ENCODE data around the gene BPGM.
"Not testable (repeated sequence)": the region's sequence is repeated elsewhere in the genome, so short reads cannot be mapped to it uniquely, and the experiment has no call there.

BPGM gene

DNA sequence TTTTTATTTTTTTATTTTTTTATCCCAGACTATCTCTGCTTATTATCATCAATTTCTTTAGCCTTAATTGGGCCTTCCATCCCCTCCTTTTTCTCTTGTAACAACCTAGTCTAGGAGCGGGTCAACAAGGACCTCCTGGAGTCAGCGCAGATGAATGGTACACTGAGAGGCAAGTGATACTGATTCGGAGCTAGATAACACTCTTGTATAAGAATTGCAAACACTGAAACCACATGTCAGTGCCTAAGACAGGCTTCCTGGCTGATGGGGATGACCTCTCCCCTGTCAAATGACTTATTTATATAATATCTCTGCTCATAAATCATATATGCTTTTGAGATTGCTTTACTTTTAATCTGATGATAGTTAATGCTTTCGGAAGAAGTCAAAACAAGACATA, 22.7 kb downstream of the BPGM start:
- DNase-seq, result no peak

DNA sequence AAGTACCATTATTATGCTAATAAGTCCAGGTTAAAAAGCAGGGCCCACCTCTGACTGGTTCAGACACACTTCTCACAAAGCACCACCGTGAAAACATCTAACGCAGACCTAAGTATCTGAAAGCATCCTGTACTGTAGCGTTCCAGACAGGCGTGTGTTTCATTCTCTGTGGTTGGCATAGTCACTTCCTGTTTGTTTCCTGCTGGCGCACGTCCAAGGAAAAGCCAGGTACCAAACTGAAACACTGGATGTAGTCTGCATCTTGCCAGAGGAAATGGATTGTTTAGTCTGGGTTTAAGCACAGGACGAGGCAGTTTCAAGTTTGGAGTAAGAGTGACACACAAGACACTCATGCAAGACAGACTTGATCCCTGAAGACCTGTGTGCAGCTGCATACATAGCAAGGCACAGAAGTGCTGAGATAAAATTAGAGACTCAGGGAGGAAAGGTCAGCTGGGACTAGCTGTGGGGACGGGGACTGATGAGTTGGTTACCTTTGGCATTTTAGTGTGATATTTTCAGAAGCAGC, 23.3 kb downstream of the BPGM start:
- DNase-seq, result peak; percentile 22

DNA sequence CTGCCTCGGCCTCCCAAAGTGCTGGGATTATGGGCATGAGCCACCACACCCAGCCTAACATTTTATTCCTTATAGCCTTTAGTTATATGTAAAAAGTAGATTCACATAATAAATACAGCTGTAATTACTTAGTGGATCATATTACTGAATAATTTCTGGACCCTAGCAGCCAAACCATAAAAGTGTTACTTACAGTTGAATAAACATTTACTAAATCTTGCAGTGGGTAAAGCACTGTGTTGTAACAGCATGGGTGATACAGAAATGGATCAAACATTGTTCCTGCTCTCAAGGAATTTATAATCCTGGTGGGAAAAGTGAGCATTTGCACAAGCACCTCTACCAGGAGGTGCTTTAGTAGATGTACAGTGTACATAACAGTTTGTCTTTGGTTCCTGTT, 25.0 kb downstream of the BPGM start:
- no peak for DNase-seq

DNA sequence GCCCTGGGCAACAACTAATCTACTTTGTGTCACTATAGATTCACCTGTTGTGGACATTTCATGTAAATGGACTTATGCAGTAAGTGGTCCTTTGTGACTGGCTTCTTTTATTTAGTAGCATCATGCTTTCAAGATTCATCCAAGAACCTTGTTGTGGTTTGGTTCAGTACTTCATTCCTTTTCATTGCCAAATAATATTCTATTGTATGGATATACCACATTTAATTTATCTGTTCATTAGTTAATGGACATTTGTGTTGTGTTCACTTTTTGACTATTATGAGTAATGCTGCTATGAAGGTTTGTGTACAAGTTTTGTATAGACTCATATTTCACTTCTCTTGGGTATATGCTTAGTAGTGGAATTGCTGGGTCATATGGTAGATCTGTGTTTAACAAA, 27.8 kb downstream of the BPGM start:
- no peak for DNase-seq

DNA sequence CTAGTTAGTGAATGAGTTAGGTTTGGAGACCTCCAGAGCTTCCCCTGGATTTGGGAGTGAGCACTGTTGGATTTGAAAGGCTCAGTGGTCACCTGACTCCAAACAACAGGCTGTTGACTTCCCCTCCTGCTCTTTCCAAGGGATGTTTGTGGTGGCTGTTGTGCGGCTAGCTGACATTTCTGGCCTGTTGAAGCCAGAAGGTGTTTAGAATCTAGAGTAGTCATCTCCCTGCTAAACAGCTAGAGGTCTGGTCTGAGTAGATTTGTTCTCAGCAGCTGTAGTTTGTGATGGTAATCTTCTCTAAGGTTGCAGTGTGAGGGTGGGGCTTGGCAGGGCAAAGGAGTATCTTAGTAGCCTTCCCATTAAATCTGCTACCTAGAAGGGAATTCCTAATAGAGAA, 30.1 kb downstream of the BPGM start:
- no peak for DNase-seq

DNA sequence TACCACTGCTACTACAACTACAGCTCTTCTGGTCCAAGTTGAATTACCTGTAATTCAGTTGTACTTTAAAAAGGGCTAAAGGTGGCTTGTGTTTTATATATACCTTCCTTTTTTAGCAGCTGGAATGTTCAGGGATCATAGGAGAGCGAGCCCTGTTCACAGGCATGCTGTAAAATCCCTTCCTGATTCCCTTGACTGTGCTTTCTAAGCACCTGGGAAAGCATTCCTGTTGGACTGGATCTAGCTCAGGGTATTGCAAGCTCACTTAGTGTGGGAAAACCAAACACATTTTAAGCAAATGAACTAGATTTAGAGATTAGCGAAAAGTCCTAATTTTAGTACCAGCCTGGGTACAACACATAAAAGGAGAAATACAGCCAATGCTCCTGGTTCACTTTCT, 31.5 kb downstream of the BPGM start:
- no peak for DNase-seq

DNA sequence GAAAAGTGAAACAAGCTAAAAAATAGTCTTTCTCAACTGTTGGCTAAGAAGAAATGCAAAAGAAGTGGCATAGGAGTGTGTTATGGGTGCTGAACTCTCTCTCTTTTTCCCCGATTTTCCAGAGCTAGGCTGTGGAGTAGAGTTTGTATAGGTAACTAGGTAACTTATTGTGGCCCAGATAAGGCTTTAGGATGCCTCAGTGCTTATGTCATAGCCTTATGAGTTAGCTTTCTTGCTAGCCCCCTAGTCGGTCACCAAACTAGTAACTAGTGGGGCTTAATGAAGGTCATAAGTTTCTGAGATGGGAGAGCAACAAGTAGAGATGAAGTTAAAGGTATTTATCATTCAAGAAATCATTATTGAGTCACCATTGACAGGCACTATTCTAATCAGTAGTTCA, 32.4 kb downstream of the BPGM start:
- DNase-seq, result no peak

DNA sequence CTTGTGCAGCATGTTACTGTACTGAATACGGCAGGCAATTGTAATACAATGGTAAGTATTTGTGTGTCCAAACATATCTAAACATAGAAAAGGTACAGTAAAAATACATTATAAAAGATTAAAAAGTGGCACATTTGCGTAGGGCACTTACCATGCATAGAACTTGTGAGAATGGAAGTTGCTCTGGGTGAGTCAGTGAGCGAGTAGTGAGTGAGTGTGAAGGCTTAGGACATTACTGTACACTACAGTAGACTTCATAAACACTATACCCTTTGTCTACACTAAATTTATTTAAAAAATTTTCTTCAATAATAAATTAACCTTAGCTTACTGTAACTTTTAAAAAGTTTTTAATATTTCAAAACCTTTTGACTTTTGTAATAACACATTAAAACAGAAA, 37.5 kb downstream of the BPGM start:
- DNase-seq, result no peak

DNA sequence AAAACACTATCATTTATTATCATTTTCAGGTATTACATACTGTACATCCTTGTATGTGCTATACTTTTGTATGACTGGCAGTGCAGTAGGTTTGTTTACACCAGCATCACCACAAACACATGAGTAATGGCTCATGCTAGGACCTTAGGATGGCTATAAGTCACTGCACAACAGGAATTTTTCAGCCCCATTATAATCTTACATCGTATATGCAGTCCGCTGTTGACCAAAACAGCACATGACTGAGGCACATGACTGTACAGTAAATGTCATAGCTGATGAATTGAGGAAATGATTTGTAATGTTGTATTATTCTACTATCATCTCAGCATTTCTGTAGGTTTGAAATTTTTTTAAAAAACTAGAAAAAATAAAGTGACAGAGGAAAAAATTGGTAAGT, 38.6 kb downstream of the BPGM start:
- peak; percentile 82 for DNase-seq

DNA sequence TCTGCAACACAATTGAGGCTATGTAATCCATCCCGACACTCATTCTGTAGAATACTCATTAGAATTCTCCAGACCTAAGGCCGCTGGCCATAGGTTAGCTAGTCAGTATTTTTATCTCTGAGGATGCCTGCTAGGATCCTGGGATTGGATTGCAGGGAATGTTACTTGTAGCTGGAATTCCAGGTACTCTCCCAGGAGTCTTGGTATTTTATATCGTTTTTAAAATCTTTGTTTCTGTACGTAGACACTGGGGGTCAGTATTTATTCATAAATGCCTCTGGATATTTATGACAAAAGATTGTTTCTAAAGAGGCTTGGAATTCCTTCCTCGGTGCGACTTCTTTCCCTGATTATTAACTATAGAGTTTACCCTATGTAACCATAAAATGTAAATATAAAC, 40.1 kb downstream of the BPGM start:
- no peak for DNase-seq

DNA sequence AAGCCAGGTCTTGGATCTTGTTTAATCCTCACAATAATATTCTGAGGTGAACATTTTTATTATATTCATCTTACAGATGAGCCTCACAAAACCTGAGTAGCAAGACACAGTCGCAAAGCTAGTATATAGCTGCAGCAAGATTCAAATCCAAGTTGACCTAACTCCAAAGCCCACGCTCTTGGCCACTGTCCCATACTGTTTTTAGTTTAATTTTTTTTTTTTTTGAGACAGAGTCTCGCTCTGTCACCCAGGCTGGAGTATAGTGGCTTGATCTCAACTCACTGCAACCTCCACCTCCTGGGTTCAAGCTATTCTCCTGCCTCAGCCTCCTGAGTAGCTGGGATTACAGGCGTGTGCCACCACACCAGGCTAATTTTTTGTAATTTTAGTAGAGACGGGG, 42.9 kb downstream of the BPGM start:
- not testable (repeated sequence) for DNase-seq

DNA sequence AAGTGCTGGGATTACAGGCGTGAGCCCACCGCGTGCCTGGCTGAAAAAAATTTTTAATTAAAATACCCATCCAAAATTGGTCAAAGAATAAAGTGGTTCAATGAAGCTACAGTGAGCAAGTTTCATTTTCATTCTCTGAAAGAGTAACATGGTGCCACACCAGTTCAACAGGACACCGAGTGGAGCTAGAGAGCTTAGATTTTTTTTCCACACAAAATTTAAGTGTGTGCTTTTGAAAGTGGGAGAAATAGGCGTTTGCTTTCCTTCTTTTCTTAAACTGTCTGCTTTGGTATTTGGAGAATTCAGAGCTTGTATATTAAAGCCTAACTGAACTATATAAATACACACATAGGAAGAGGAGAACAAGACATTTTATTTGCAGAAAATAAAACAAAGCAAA, 43.4 kb downstream of the BPGM start:
- peak; percentile 41 for DNase-seq

DNA sequence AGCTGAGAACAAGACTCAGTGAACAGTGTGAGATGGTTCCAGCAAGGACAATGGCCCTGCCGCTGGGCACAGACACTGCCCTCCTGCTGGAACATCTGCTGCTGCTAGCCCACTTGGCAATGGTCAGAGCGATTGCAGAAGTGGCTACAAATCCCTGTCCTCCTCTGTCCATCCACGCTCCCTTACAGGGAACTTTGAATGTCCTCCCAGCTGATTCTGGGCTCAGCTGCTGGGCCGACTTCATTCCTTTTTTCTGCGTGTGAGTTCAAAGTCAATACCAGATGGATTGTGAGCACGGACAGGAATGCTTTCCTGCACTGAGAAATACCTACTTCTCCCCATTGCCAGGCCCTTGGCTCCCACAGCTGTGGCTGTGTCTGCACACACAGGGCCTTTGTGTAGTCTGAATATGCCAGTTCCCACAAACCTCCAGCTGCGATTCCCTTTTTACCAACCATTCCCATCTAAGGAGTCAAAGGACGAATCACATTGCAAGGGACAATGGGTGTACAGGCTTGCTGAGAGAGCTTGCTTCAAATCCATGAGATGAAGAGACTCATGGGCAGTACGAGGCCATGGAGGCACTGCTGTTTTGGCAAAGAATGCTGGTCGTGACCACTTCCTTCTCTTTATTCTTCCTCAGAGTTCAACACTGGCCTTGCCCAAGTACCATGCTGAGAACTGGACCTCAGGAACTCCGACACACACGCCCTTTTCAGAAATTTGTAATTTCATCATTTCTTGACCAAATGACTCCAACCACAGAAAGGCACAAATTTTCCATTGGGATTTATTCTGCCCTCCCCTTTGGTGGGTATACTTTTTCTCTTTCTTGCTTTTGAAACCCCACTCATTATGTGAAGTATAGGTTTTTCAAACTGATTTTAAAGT, 44.2 kb downstream of the BPGM start:
- peak; percentile 33 for DNase-seq

DNA sequence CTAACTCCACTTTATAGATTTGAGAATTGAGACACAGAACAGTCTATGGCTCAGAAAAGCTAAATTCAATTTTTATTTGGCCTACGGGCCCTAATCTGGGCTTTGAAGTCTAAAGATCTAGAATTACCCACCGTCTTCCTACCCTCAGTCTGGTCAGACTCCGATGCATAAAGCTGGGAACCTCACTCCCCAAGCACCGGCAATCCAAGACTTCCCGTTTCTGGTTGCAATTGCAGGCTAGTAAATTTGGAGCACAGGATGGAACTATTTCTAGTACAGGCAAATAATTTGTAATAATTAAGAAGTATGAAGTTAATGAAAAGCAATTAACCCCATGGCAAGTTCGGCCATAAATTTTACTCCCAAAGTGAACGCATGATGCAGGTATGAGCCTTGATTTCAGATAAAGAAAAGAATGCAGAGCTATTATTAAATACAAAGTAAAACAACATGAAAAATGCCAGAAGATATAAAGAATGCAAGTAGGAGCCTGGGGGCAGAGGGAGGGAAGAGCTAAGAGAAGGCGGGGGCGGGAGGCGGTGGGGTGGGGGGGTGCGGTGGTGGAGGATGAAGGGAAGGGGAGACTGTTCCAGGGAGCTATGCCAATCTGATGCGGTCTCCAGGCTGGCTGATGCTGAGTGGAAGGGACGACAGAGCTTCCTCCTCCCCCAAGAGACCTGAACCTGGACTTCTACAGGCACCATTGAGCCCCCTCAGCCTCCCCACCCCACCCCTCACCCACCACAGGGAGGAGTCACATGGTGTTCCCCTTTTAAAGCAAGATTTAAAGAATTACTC, 45.1 kb downstream of the BPGM start:
- no peak for DNase-seq

DNA sequence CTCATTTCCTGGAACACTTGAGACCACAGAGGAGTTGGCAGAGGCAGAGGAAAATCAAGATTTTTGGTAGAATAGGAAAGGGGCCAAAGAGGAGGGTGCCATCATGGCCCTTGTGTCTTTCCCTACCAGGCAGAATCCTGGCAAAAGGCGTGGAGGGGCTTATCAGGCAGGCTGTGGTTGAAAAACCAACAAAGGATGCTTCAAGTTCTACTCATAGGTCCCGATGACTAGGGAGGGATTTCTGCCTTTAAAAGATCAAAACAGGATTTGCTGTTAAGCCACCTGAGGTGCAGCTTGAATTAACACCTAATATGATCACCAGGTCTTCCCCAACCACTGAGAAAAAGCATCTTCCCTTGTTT, 45.7 kb downstream of the BPGM start:
- no peak for DNase-seq

DNA sequence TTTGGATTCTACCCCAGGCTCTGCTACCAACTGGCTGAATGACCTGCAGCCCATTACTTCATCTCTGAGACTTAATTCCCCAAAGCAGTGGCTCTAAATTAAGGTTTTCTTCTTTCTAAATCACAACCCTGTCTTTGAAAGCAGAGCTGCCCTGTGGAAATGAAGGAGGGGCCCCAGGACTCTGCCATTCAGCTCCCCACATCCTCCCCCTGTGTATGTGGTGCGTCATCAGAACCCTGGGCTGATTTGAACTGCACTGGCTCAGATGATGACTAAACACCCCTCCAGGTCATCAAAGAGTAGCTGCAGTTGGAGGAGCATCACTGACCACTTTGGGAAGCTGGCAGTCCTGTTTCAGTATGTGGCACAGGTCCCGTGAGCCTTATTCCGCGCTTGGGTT, 46.6 kb downstream of the BPGM start:
- DNase-seq, result no peak

DNA sequence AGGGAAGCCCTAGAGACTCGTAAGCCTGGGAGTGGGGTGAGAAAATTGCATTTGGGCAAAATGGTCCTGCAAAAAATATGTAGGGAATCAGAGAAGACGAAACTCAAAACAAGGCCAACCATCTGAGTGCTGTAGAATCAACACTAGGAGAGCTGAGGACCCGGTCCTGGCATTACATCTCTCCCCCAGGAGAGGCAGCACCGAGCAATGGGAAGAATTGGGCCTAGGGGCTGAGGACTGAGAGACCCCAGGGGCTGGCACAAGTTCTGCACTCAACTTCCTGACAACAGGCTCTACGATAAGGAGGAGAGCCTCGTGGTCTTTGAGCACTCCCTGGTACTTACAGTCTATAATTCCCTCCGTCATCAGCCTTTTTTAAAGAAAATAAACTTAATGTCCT, 47.6 kb downstream of the BPGM start:
- no peak for DNase-seq

DNA sequence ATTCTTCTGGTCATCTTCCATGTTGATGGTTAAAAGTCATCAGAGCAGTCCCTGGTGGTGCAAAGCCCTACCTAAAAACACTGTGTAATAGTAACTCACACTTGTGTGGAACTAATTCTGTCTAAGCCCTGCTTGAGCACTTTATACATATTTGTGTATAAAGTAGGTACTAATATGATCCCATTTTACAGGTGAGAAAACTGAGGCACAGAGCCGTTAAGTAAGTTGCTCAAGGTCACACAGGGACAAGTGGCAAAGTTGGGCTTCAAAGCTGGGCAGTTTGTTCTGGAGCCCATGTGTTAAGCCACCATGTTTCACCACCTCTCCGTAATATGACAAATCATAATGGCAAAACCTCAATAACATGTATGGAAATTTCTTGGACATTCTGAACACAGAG, 48.1 kb downstream of the BPGM start:
- no peak for DNase-seq

DNA sequence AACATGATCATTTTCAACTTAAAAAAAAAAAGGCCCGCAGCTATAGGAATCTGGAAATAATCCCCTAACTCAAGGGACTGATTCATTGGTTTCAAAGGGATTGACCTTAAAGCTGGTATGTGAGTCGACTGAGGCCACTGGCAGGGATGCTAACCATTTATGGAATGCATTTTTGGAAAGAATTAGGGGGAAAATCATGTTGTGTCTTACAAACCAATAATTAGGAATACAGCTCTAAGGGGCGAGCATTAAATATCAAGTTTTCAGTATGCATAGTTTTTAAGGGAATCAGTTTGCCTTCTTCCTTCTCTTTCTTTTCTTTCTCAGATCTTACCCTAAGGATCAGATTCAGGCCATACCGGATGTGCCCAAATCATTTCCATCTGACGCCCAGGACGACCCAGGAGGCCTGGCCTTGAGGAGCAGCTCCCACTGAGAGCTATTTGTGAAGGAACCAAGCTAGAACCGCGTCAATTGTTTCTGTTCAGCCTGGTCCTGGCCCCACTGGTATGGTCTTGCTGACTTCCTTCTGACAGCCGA, 48.7 kb downstream of the BPGM start:
- DNase-seq, result no peak

DNA sequence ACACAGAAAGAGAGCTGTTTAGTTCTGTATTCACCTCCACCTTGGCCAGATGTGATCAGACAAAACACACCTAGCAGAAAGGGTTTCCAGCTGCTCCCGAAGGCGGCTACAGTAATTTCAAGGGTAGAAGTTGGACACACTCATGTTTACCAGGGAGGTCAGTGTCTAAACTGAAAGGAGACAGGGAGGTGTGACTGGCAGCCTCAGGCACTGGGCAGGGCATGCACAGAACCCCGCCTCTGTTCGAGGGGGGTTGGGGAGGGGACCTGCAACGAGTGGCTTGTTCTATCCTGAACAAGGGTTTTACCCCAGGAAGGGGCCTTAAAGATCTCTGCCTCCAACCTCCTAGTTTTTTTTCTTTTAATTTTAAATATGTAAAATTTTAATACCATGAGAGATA, 49.6 kb downstream of the BPGM start:
- DNase-seq, result no peak

DNA sequence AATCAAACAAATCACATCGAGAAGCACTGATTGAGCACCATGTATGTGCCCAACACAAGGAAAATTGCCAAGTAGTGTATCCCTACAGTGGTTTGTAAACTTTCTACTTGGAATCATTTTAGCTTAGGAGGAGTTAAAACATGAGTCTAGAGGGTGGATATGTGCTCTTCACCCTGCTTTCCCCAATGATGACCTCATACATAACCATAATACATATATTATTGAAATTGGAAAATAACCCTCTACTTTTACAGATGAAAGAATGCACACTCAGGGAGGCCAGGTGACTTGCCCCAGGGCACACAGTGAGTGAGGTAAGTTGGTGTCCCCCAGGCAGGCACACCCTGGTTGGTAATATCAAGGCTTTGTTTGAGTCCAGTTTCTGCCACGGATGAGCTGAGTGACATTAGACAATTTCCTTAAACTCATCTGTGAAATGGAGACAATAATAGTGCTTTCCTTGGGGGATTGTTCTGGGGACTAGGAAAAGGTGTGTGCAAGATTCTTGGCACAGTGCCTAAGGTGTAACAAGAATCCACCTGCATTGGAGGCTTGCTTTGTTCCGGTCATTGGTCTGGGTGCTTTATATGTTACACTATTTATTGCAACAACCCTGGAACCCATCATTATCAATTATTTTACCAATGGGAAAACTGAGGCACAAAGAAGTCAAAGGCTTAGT, 50.7 kb downstream of the BPGM start:
- DNase-seq, result no peak

DNA sequence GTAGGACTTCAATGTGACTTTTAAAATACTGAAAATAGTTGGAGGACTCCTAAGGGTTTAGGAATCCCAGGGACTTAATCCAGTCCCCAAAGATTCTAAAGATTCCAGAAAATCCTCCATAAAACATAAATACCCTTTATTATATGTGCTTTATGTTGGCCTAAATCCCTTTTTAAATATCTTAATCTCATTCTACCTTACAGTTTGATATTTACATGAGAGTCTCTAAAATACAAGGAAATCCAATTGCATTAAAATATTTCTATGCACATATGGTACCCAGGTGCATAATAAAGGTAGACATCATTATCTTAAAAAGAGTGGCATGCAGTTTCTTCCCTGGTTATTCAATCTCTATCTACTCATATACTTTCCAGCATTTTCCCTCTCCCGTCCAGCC, 51.8 kb downstream of the BPGM start:
- DNase-seq, result no peak

Data from inflammatory macrophage treated with lipopolysaccharide for 4 hours (primary cell).